ENCODE results near the gene GPATCH2L.

GPATCH2L gene

GRCh38 chr14:76135722-76136121, 16.0 kb upstream of the GPATCH2L start:
- DNase-seq (ENCODE audit: insufficient read length, low spot score) (no peak), FAIRE-seq (no peak)
- TF ChIP-seq POU2F2 (IDR thresholded peaks at IDR 0.05; ENCODE audit: low read depth, low read length) (no peak), POLR2A (IDR thresholded peaks at IDR 0.05; ENCODE audit: low read depth, low read length) (no peak), TAF1 (IDR thresholded peaks at IDR 0.05; ENCODE audit: low read depth, low read length) (no peak), POLR2AphosphoS5 (IDR thresholded peaks at IDR 0.05; ENCODE audit: low read depth, low read length) (no peak), SPI1 (IDR thresholded peaks at IDR 0.05; ENCODE audit: low read depth, low read length) (no peak), PAX5 (IDR thresholded peaks at IDR 0.05; ENCODE audit: insufficient read depth, low read length, severe bottlenecking) (no peak)

GRCh38 chr14:76136476-76137110, 15.1 kb upstream of the GPATCH2L start:
- DNase-seq (ENCODE audit: insufficient read length, low spot score) (no peak), FAIRE-seq (no peak)
- TF ChIP-seq PAX5 (IDR thresholded peaks at IDR 0.05; ENCODE audit: insufficient read depth, low read length, severe bottlenecking) (no peak), POLR2AphosphoS5 (IDR thresholded peaks at IDR 0.05; ENCODE audit: low read depth, low read length) (no peak), POLR2A (IDR thresholded peaks at IDR 0.05; ENCODE audit: low read depth, low read length) (no peak), TAF1 (IDR thresholded peaks at IDR 0.05; ENCODE audit: low read depth, low read length) (no peak), SPI1 (IDR thresholded peaks at IDR 0.05; ENCODE audit: low read depth, low read length) (no peak), POU2F2 (IDR thresholded peaks at IDR 0.05; ENCODE audit: low read depth, low read length) (no peak)

- no peak for TF ChIP-seq PAX5 (IDR thresholded peaks at IDR 0.05; ENCODE audit: insufficient read depth, low read length, severe bottlenecking)
- no peak for TF ChIP-seq SPI1 (IDR thresholded peaks at IDR 0.05; ENCODE audit: low read depth, low read length)
- TF ChIP-seq POU2F2 (IDR thresholded peaks at IDR 0.05; ENCODE audit: low read depth, low read length) = no peak
- no peak for TF ChIP-seq POLR2AphosphoS5 (IDR thresholded peaks at IDR 0.05; ENCODE audit: low read depth, low read length)
- TF ChIP-seq TAF1 (IDR thresholded peaks at IDR 0.05; ENCODE audit: low read depth, low read length) = no peak
- no peak for TF ChIP-seq POLR2A (IDR thresholded peaks at IDR 0.05; ENCODE audit: low read depth, low read length)
- no peak for FAIRE-seq
- no peak for DNase-seq (ENCODE audit: insufficient read length, low spot score)
These were observed 13.5 kb upstream of the GPATCH2L start for GRCh38 chr14:76138119-76138757.

- FAIRE-seq = no peak
These were observed 12.7 kb upstream of the GPATCH2L start for GRCh38 chr14:76138758-76139723.

GRCh38 chr14:76143642-76144041, 8.1 kb upstream of the GPATCH2L start:
- no peak for TF ChIP-seq TAF1 (IDR thresholded peaks at IDR 0.05; ENCODE audit: low read depth, low read length)
- TF ChIP-seq POLR2AphosphoS5 (IDR thresholded peaks at IDR 0.05; ENCODE audit: low read depth, low read length) = no peak
- TF ChIP-seq PAX5 (IDR thresholded peaks at IDR 0.05; ENCODE audit: insufficient read depth, low read length, severe bottlenecking) = no peak
- TF ChIP-seq SPI1 (IDR thresholded peaks at IDR 0.05; ENCODE audit: low read depth, low read length) = no peak
- TF ChIP-seq POLR2A (IDR thresholded peaks at IDR 0.05; ENCODE audit: low read depth, low read length) = no peak
- no peak for TF ChIP-seq POU2F2 (IDR thresholded peaks at IDR 0.05; ENCODE audit: low read depth, low read length)
- FAIRE-seq (no peak), DNase-seq (ENCODE audit: insufficient read length, low spot score) (no peak)

More at GRCh38 chr14:76138758-76139723, 12.7 kb upstream of the GPATCH2L start:
- no peak for DNase-seq (ENCODE audit: insufficient read length, low spot score)
- TF ChIP-seq SPI1 (IDR thresholded peaks at IDR 0.05; ENCODE audit: low read depth, low read length) (no peak), PAX5 (IDR thresholded peaks at IDR 0.05; ENCODE audit: insufficient read depth, low read length, severe bottlenecking) (no peak), TAF1 (IDR thresholded peaks at IDR 0.05; ENCODE audit: low read depth, low read length) (no peak), POLR2A (IDR thresholded peaks at IDR 0.05; ENCODE audit: low read depth, low read length) (no peak), POU2F2 (IDR thresholded peaks at IDR 0.05; ENCODE audit: low read depth, low read length) (no peak), POLR2AphosphoS5 (IDR thresholded peaks at IDR 0.05; ENCODE audit: low read depth, low read length) (no peak)

- TF ChIP-seq POU2F2 (IDR thresholded peaks at IDR 0.05; ENCODE audit: low read depth, low read length) (no peak), POLR2AphosphoS5 (IDR thresholded peaks at IDR 0.05; ENCODE audit: low read depth, low read length) (no peak), SPI1 (IDR thresholded peaks at IDR 0.05; ENCODE audit: low read depth, low read length) (no peak), PAX5 (IDR thresholded peaks at IDR 0.05; ENCODE audit: insufficient read depth, low read length, severe bottlenecking) (no peak), POLR2A (IDR thresholded peaks at IDR 0.05; ENCODE audit: low read depth, low read length) (no peak), TAF1 (IDR thresholded peaks at IDR 0.05; ENCODE audit: low read depth, low read length) (no peak)
- FAIRE-seq (no peak), DNase-seq (ENCODE audit: insufficient read length, low spot score) (no peak)
These were observed 4.7 kb upstream of the GPATCH2L start for GRCh38 chr14:76146976-76147375.

- no peak for DNase-seq (ENCODE audit: insufficient read length, low spot score)
- FAIRE-seq = no peak
- no peak for TF ChIP-seq TAF1 (IDR thresholded peaks at IDR 0.05; ENCODE audit: low read depth, low read length)
These were observed 2.5 kb upstream of the GPATCH2L start for GRCh38 chr14:76149196-76149595.

- FAIRE-seq (peak; percentile 96), DNase-seq (ENCODE audit: insufficient read length, low spot score) (peak; percentile 68)
- peak; percentile 47 for TF ChIP-seq SPI1 (IDR thresholded peaks at IDR 0.05; ENCODE audit: low read depth, low read length)
- TF ChIP-seq POU2F2 (IDR thresholded peaks at IDR 0.05; ENCODE audit: low read depth, low read length) = peak; percentile 68
- peak; percentile 71 for TF ChIP-seq POLR2AphosphoS5 (IDR thresholded peaks at IDR 0.05; ENCODE audit: low read depth, low read length)
- TF ChIP-seq TAF1 (IDR thresholded peaks at IDR 0.05; ENCODE audit: low read depth, low read length) = peak; percentile 71
- TF ChIP-seq POLR2A (IDR thresholded peaks at IDR 0.05; ENCODE audit: low read depth, low read length) = peak; percentile 56; the same call in 1 of the 2 replicates
- no peak for TF ChIP-seq PAX5 (IDR thresholded peaks at IDR 0.05; ENCODE audit: insufficient read depth, low read length, severe bottlenecking)
These were observed 585 bp downstream of the GPATCH2L start for GRCh38 chr14:76152333-76152681.

- no peak for TF ChIP-seq PAX5 (IDR thresholded peaks at IDR 0.05; ENCODE audit: insufficient read depth, low read length, severe bottlenecking)
- DNase-seq (ENCODE audit: insufficient read length, low spot score) = no peak
- no peak for FAIRE-seq
These were observed 2.2 kb downstream of the GPATCH2L start for GRCh38 chr14:76153919-76154318.

Measured in GM12891 (cell line).